Stomach (tissue), 4 donors: ENCODE measurements around the gene OPHN1.

Experiments
- EP300 ChIP-seq: sonication (generic); formaldehyde crosslinking; IDR thresholded peaks from one replicate; pipeline ENCODE4 v1.6.1; 2017; ENCODE audit warnings: antibody characterized with exemption
- POLR2A ChIP-seq, 4 donors: fragments of 450-650 bp; IDR thresholded peaks; one replicate each; pipeline ENCODE4 v1.6.1; 2016; ENCODE audit warnings: antibody characterized with exemption in 4 of 4, control low read depth in 2 of 4, mild to moderate bottlenecking in 1 of 4, moderate library complexity in 1 of 4
- POLR2AphosphoS5 ChIP-seq, 3 donors: sonication (generic); formaldehyde crosslinking; IDR thresholded peaks; one replicate each; pipeline ENCODE4 v1.6.1; 2016; ENCODE audit warnings: antibody characterized with exemption in 3 of 3
- TF ChIP-seq, protein P1 (sequence below), 7 experiments: fragments of 450-650 bp in 4 of 7; fragments of 200-600 bp in 3 of 7; sonication (generic) in 3 of 7; IDR thresholded peaks; one replicate each; pipeline ENCODE4 v1.5.1; 2016 to 2019; ENCODE audit warnings: antibody characterized with exemption in 7 of 7, control low read depth in 2 of 7, mild to moderate bottlenecking in 1 of 7

- TF ChIP-seq, protein P1, sequence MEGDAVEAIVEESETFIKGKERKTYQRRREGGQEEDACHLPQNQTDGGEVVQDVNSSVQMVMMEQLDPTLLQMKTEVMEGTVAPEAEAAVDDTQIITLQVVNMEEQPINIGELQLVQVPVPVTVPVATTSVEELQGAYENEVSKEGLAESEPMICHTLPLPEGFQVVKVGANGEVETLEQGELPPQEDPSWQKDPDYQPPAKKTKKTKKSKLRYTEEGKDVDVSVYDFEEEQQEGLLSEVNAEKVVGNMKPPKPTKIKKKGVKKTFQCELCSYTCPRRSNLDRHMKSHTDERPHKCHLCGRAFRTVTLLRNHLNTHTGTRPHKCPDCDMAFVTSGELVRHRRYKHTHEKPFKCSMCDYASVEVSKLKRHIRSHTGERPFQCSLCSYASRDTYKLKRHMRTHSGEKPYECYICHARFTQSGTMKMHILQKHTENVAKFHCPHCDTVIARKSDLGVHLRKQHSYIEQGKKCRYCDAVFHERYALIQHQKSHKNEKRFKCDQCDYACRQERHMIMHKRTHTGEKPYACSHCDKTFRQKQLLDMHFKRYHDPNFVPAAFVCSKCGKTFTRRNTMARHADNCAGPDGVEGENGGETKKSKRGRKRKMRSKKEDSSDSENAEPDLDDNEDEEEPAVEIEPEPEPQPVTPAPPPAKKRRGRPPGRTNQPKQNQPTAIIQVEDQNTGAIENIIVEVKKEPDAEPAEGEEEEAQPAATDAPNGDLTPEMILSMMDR (IDR thresholded peaks at IDR 0.05) = no peak
- TF ChIP-seq POLR2A (IDR thresholded peaks at IDR 0.05) = no peak
- TF ChIP-seq EP300 = no peak
- no peak for TF ChIP-seq POLR2AphosphoS5 (IDR thresholded peaks at IDR 0.05)
Observed at GRCh38 chrX:68084765-68085164, 348.5 kb downstream of the OPHN1 start.
